Dedifferentiated amniotic fluid mesenchymal stem cell (primary cell): ENCODE measurements around the gene TBC1D10A.
A peak's percentile ranks its signal among the peaks of the same experiment; 100 is the strongest.

Experiments used
- DNase-seq: peaks from one replicate; pipeline ENCODE4 v3.0.0-alpha.2; 2016; ENCODE audit errors: extremely low spot score

Gene TBC1D10A

DNA sequence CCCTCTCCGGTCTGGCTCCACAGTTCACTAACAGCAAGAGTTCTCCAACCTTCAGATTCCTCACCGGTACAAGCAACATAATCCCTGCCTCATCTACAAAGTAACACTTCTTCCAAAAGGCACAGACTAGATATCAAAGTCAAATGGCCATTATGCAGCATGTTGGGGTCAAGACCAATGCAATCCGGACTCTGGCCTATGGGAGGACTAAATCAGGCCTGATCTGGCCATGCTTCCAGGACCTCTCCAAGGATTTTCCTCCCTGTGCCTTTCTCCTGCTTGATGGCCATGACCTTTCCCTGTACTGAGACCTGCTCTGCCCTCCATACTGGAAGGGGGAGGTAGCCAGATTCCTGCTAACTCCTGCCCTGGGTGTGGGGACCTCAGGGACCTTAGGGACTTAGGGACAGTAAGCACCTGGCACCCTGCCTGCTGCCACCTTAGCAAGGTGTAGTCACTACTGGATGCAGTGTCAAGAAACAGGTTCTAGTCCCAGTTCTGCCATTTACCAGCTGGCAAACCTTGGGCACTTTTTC is 6.7 kb downstream of the TBC1D10A start:
- no peak for DNase-seq

DNA sequence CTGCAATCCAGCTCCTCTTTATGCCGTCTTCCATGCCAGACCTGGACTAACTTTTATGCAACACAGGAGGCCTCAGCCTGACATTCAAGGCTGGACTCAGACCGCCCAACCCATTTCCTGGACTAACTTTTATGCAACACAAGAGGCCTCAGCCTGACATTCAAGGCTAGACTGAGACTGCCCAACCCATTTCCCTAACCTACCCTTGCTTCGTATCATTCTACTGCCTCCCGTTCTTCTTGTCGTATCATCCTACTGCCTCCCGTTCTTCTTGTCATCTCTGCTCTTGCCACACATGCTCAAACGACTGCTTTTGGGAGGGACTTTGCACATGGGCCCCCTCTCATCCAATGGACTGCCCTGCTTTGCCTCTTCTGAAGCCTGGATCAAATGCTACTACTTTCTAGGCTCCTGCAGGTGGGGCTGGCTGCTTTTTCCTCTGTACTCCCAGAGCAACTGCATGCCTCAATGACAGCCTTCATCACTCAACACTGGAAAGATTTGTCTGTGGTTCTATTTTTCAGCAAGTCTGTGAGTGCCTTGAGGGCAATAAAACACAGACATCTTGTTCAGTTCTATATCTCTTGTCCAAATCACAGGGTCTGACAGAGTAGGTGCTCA is 7.8 kb downstream of the TBC1D10A start:
- no peak for DNase-seq

DNA sequence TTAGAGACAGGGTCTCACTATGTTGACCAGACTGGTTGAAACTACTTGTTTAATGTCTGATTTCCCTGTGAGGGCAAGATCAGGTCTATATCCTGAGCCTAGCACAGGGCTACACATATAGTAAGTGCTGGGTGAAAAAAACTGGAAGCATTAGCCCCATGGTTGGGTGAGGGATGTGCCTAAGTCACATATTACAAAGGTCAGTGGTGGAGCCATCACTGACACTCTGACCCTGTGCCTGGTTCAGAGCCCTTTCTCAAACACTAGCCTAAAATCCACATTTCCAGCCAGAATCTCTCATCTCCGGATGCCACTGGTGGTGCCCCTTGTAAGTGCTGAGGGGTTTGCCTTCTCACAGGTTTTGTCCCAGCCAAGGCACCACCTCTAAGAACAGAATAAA is 9.0 kb downstream of the TBC1D10A start:
- DNase-seq = no peak

DNA sequence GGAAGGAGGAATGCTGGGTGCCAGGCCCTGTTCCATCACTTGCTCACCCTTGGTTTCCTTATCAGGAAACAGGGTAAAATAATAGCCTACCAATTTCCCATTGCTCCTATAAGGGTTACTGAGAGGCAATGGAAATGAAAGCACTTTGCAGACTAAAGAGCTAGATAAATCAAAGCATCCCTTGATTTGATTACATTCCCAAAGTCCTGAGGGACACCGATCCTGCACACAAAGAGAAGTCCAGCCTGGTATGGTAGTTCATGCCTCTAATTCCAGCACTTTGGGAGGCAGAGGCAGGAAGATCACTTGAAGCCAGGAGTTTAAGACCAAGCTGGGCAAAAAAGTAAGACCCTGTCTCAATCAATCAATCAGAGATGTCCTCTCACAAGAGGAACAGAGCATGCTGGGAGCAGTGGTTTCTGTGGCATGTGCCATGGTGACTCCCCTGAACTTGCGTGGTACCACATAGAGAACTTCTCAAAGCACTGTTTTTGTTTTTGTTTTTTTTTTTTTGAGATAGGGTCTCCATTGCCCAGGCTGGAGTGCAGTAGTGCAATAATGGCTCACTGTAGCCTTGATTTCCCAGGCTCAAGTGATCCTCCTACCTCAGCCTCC is 10.7 kb downstream of the TBC1D10A start:
- DNase-seq = no peak

DNA sequence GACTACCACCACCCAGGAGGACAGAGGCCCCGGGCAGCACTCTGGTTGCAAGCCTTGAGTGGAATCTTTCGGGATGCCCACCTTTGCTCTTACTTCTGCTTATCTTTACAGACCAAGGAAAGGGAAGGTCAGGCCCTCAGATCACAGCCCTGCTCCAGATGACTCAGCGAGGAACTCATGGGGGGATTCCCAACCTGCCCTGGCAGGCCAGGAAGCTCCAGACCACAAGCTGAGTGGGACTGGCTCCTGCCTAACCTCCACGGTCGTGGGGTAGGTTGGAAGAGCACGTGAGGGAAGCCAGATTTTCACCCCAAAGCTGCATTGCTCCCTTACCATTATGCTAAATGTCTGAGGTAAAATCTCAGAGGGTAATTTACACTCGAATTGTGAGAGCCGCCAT is 11.8 kb downstream of the TBC1D10A start:
- no peak for DNase-seq

DNA sequence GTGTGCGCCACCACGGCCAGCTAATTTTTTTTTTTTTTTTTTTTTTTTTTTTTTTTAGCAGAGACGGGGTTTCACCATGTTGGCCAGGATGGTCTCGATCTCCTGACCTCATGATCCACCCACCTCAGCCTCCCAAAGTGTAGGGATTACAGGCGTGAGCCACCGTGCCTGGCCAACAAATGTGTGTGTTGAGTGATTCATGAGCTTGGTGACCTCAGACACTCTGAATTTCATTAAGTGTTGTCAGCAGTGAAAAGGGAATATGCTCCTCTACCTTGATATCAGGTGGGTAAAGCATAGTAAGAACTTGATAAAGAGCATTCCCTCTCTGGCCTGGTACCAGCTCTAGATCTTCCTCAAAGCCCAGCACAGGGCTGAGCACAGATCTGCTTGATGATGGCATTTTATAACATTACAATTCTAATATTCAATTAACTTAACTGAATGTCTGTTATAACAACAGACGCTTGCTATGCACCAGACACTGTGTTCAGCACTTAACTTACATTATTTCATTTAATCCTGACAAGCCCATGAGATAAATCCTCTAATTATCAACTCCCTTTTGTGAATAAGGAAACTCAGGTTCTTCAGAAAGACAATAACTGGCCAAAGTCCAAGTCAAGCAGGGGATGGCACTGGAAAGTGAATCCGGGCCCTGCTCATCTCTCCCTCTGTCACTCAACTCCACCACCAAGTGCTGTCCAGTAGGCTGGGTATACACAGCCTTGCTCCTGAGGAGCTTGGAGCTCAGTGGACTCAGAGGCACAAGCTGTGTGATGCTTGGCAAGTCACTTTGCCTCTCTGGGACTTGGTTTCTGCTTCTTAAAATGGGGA is 13.0 kb downstream of the TBC1D10A start:
- no peak for DNase-seq

DNA sequence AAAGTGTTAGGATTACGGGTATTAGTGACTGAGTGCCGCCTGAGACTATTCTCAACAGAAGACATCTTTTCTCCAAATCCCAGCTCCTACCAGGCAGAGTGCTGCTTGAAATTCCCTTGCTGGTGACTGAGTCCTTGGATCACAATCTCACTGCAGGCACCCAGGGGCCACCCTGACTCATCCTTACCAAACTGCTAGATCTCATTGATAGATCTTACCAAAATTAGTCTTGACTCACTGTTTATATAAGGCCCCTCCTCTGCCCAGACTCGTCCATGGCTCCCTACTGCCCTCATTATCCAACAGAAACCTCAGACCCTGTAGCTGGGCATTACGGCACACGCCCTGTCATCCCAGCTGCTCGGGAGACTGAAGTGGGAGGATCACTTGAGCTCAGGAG is 14.7 kb downstream of the TBC1D10A start:
- peak; percentile 61 for DNase-seq

DNA sequence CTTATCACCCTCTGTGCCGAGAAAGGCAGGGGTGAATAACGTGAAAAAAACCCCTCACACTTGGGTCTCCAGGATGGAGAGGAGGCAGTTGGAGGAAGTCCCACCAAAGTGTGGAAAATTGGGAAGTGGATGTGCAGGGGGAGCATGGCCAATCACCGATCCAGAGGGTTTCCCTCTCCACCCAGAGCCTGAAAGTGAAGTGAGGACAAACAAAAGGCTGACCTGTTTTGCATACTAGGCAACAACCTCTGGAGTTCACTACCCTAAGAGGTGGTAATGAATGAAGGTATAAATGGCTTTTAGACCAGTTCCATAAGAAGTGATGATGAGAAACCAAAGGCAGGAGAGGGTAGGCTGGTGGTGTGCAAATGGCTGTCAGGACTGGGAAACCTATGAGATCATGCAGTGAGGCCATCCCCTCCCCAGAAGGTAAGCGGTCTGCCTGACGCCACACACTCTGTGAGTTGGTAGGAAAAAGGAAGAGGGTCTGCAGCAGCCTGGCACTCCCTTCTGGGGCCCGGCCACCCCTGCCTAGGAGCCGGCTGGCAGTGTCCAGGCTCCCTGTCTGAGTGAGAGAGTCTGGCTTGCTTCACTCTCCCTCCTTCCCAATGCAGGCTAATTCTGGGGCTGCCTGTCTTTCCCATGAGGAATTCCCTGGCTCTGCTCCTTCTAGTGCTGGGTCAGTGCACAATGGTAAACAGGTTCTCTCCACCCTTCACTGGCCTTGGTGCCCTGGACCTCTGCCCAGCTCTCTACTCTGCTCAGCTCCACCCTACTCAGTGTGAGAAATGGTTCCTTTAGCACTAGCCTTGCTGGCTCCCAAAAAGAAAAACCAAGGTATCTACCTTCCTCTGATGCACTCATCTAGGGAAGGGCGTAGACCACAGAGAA is 15.6 kb downstream of the TBC1D10A start:
- DNase-seq = peak; percentile 71

DNA sequence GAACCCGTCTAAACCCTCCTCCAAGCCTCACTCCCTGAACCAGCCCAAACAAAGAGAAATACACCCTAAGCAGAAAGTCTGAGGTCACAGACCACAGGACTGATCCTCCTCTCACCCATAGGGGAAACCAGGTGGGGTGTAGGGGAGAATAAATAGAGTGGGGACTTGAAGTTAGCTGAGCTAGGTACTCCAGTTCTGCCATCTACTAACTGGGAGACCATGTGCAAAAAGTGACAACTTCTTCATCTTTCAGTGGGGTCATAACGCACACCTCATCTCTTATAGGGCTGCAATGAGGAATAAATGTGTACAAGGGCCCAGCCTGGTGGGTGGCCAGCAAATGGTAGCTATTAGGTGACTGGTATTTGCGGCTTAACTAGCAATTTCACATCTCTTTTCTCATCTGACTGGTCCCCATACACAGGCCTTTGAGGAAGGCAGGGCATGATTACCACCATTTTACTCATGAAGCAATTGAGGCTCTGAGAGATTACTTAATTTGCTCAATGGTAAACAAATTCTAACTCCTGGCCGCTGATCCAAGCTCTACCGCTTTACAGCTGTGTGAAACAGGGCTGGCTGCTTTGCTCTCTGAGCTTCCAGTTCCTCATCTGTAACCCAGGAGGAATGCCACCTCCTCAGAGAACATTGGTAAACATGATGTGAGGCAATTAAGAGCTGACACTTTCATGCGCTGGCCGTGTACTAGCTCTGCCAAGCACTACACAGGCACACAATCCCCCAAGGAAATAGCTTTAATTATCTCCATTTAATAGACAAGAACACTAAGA is 16.6 kb downstream of the TBC1D10A start:
- DNase-seq = no peak

DNA sequence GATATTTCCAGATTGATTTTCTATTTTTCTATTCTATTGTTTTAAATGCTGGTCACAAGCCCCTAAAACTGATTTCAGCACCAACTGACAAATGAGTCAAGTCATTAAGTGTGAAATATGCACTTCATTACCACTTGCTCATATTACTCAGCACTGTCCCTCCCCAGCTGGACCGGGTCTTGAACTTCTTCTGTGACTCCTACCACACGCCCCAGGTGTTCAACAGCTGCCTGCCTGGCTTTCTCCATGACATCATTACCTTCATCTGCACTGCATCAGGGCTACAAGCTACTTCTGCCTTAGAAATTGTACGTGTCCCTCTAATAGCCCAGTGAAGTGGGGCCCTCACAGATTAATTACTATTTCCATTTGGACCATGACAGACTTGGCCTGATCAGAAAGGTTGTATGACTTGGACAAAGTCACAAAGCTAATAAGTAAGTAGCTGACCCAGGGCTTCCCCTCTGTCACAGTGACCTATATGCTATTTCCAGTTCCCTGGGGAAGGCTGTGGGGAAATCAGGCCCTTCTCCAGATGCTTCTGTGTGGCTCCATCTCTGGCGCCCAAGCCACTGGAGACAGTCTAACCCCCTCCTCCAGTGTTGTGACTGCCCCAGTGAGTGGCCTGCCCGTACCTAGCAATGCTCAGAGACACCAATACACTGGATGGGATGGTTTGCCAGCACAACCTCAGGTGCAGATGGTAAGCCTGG is 18.1 kb downstream of the TBC1D10A start:
- no peak for DNase-seq

DNA sequence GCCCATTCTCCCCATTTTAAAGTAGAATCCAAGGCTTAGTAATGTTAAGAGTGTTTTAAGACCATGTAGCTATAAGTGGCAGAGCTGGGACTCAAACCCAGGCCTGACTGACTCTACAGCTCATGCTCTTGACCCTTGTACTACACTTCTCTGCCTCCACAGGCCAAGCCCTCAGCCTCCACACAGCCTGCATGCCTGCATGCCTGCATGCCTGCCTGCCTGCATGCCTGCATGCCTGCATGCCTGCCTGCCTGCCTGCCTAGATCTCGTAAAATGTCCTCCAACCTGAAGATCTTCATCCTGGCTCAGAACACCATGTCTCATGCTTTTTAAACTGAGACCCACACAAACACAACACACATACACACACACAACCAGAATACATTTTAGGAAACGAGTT is 18.6 kb downstream of the TBC1D10A start:
- no peak for DNase-seq

DNA sequence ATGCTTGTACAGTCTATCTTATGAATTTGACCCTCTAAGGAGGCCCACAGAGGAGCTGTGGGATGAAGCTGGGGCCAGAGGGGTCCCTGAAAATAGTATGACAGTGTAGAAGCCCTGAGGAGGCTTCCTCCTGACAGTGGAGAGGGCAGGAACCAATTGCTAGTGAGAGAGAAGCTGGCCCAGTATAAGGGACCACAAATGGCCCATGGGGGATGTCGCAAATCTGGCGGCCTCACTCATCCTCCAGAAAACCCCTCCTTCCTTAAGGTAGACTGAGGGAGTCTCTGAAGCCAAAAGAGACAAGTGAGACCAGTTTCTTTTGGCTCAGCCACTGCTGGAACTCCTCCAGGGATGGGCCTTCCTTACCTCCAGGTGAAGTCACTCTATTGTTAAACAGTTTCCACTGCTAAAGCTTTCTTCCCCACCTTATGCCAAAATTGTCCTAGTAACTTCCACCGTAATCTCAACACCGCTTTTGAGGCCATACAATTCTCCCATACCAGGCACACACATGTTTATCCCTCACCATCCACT is 19.6 kb downstream of the TBC1D10A start:
- no peak for DNase-seq

DNA sequence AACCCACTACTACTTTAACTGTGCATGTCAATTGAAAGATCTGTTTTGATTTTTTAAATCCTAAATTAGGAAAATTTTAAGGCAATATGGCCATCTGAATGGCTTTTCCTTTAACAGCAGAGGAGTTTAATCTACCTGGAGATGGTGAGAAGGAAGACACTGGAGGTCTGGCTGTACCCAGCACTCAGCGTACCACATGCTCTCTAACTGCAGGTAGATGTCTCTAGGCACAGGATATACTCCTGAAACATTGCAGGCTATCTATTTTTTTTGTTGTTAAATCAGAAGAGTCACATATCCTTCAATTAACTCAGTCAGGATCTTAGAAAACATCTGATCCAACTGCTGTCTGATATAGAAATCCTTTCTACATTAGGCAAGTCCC is 20.1 kb downstream of the TBC1D10A start:
- no peak for DNase-seq

DNA sequence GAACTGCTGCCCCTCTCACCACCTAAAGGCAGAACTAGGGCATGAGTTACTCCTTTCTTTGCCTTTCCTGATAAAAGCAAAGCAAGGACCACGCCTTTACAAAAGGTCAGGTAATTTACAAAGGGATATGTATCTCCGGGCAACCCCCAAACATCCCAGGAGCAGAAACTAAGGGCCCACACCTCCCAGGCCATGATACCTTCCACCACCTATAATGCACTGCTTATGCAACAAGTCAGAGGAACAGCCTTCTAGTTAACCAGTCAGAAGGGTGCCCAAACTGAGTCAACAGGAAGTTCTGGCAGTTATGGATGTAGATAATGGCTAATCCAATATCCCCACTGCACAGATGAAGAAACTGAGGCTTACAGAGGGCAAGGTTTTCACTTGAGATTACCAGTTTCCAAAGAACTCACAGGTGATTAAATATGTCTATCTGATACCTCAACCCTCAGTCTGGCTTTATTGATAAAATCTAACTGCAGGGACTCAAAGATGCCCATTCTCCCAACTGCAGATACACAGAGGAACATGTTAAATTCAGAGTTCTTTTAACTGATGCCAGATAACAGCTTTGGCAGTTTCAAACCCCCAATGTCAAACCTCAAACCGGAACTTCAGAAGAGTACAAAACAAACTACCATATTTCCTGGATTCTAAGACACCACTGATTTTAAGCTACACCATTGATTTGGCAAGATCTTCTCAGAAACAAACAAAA is 20.7 kb downstream of the TBC1D10A start:
- no peak for DNase-seq

DNA sequence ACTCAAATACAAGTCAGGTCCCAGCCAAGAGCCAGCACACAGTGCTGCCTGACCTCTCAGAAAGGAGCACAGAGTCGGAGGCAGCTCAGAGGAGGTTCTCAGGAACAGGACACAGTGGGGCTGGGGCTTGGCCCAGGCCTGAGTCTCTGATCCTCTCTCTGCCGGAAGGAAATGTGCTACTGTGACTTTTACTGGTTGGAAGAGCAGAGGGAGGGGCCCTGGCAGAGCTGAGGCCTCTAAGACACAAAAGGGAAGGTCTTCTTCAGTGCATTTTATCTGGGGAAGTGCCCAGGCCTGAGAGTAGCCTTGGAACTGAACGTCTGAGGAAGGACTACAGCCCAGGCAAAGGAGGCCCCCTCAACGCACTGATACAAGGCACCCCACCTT is 21.2 kb downstream of the TBC1D10A start:
- DNase-seq = no peak

DNA sequence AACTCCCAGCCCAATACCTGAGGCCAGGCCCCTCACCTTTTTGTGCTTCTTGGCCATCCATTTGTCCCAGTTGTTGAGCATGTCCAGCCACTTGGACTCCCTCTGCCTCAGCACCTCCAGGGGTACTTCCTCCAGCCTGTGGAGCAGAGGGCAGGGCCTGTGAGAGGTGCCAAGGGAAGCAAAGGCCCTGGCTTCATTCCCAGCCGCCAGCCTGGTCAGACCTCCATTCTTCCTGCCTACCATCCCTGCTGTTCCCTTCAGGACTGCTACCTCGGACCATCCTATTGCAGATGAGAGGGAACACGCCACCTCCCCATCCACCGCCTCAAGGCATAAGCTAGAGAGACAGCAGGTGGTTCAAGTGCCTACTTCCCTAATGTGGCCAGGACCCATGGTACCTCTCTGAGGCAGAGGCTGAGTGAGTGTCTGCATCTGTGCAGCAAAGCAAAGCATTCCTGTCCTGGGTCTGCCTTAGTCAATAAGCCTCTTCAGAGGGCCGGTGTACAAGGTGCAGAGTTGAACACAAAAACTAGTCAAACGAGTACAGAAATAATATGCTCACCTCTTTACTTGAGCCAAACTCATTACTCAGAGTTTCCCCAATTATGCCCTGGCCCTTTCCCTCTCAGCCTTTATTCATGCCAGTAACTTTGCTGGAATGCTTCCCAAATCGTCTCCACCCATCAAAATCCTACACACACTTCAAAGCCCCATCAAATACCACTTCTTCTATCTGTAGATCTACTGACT is 22.1 kb downstream of the TBC1D10A start:
- DNase-seq = peak; percentile 35

DNA sequence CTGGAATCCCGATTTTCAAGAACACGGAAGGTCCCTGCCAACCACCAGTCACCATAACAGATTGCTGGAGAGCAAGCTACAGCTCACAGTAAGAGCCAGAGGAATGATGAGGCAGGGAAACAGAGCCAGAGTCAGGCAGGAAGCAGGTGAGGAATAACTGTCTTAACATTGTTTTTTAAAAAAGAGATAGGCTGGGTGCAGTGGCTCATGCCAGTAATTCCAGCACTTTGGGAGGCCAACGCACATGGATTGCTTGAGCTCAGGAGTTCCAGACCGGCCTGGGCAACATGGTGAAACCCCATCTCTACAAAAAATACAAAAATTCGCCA is 24.0 kb downstream of the TBC1D10A start:
- DNase-seq = no peak

DNA sequence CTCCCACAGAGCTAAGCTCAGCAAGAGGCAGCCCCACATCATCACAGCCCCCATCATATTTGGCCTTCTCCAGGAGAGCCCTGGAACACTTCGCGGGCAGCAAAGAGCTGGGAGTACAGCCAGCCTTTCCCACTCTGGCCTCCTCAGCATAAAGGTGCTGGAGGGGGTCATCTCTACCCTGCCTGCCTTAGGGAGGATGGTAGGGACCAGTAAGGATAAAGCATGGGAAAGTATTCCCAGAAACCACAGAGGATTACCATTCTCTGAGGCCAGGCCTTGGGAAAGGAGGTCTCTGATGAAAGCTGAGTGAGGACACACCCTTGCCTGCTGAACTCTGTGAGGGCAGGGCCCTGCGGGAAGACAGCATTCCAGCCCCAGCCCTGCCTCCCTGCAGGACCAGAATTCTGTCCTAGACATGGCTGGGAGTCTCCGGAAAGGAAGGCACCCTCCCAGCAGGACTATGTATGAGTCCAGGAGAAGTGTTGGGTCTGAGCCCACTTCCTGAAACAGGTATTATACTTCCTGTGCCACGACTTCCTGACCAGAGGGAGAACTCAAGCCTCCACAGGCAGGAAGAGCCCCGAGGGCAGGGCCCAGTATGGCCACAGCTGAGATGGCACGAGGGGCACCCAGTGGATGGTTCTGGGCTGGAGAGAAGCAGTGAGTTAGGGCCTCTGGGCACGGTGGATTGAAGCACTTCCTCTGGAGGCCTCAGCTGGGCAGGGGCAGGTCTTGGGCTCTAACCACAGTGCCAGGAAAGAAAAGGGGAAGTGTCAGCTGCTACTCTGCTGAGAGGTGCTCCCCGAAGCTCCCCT is 24.5 kb downstream of the TBC1D10A start:
- DNase-seq = peak; percentile 77
